Thoracic aorta (tissue), 2 donors: ENCODE measurements around the gene TBX5. TPM values are rescaled to one million over a fixed set of nuclear protein-coding genes. Genes with fewer than 3 reads are reported as not detected.
"Not testable (repeated sequence)": the region's sequence is repeated elsewhere in the genome, so short reads cannot be mapped to it uniquely, and the experiment has no call there.

Experiments used
- ATAC-seq: fragments of 150-250 bp; one replicate; pipeline ENCODE4 v1.8.0; 2017; ENCODE audit warnings: low read depth; ENCODE audit not compliant: insufficient number of reproducible peaks, low FRiP score
- DNase-seq: peaks from one replicate; pipeline ENCODE4 v3.0.0-alpha.2; 2020; ENCODE audit warnings: low spot score
- H3K27ac ChIP-seq, 2 donors: fragments of 200-600 bp; sonication (generic); 1 replicate in 1 of 2; 2 replicates in 1 of 2; pipeline ENCODE4 v1.5.1; 2016; ENCODE audit warnings: mild to moderate bottlenecking in 2 of 2, moderate library complexity in 2 of 2
- H3K27me3 ChIP-seq: fragments of 200-600 bp; sonication (generic); replicated peaks from 2 replicates; pipeline ENCODE4 v1.6.0; 2016; ENCODE audit warnings: mild to moderate bottlenecking; ENCODE audit not compliant: insufficient read depth
- H3K36me3 ChIP-seq: fragments of 200-600 bp; sonication (generic); one replicate; pipeline ENCODE4 v1.5.1; 2016
- H3K4me1 ChIP-seq, 2 donors: fragments of 200-600 bp; sonication (generic); 1 replicate in 1 of 2; 2 replicates in 1 of 2; pipeline versions ENCODE4 v1.5.1 to v1.6.0; 2016; ENCODE audit warnings: low read depth in 2 of 2, mild to moderate bottlenecking in 1 of 2; ENCODE audit not compliant: control insufficient read depth in 1 of 2
- H3K4me3 ChIP-seq: fragments of 200-600 bp; sonication (generic); 2 replicates; pipeline ENCODE4 v1.5.1; 2016; ENCODE audit warnings: mild to moderate bottlenecking
- H3K9me3 ChIP-seq: fragments of 200-600 bp; sonication (generic); 2 replicates; pipeline ENCODE4 v1.5.1; 2016
- total RNA-seq, 2 donors: library from RNA; depleted of rRNA; stranded (reverse); fragments of >200 nt; gene quantifications; one replicate each; pipeline versions ENCODE4 v1.1.0 to v1.2.3, GENCODE V29; 2016
- TF ChIP-seq, protein P1 (sequence below): fragments of 200-600 bp; sonication (generic); IDR thresholded peaks from one replicate; pipeline ENCODE4 v1.5.1; 2019; ENCODE audit warnings: antibody characterized with exemption

TBX5 gene
- total RNA-seq, 2 donors from 2014 or later = 0.21 to 1.5 TPM

DNA sequence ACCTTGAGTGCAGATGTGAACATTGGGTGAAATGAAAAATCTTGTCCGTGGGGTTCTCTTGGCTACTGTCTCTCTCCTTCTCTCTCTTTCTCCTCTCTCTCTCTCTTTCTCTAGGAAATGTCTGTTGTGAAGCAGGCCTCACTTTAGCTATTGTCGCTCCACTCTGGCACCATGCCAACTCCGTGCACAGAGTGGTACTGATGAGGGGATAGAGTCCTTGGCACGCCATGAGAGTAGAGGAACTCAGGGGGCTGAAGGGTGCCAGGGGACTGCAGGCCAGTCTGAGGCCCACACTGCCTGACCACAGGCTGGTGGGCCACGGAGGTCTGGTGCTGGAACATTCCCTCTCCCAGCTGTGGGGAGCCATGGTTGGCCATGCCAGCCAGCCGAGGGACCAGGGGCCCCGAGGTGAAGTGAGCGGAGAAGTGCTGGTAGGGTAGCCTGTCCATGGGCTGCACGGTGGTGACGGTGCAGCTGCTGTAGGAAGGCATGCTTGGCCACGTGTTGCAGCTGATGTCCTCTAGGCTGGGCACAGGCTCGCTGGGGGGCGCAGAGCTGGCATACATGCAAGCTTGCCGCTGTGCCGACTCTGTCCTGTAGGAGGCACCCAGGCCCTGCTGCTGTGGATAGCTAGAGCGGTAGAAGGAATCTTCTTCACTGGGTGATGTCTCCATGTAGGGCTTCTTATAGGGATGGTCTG is 50.4 kb downstream of the TBX5 start:
- ATAC-seq = no peak
- TF ChIP-seq, protein P1, sequence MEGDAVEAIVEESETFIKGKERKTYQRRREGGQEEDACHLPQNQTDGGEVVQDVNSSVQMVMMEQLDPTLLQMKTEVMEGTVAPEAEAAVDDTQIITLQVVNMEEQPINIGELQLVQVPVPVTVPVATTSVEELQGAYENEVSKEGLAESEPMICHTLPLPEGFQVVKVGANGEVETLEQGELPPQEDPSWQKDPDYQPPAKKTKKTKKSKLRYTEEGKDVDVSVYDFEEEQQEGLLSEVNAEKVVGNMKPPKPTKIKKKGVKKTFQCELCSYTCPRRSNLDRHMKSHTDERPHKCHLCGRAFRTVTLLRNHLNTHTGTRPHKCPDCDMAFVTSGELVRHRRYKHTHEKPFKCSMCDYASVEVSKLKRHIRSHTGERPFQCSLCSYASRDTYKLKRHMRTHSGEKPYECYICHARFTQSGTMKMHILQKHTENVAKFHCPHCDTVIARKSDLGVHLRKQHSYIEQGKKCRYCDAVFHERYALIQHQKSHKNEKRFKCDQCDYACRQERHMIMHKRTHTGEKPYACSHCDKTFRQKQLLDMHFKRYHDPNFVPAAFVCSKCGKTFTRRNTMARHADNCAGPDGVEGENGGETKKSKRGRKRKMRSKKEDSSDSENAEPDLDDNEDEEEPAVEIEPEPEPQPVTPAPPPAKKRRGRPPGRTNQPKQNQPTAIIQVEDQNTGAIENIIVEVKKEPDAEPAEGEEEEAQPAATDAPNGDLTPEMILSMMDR = no peak
- no peak overlapping the region for H3K4me3 ChIP-seq
- no peaks in the 10 kb centered on the region for H3K27me3 ChIP-seq
- H3K27ac ChIP-seq = no peak overlapping the region
- no peak for DNase-seq
- H3K9me3 ChIP-seq = no peaks in the 10 kb centered on the region
- H3K4me1 ChIP-seq = no peaks in the 10 kb centered on the region
- no peaks in the 10 kb centered on the region for H3K36me3 ChIP-seq

DNA sequence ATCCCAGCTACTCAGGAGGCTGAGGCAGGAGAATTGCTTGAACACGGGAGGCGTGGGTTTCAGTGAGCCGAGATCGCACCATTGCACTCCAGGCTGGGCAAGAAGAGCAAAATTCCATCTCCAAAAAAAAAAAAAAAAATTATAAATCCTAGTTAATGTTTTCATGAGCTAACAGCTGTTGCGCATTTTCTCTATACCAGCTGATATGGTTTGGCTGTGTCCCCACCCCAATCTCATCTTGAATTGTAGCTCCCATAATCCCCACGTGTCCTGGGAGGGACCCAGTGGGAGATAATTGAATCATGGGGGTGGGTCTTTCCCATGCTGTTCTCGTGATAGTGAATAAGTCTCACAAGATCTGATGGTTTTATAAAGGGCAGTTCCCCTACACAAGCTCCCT is 56.7 kb downstream of the TBX5 start:
- not testable (repeated sequence) for H3K27ac ChIP-seq, ATAC-seq, H3K36me3 ChIP-seq, H3K4me1 ChIP-seq, DNase-seq, H3K27me3 ChIP-seq, H3K9me3 ChIP-seq, H3K4me3 ChIP-seq

DNA sequence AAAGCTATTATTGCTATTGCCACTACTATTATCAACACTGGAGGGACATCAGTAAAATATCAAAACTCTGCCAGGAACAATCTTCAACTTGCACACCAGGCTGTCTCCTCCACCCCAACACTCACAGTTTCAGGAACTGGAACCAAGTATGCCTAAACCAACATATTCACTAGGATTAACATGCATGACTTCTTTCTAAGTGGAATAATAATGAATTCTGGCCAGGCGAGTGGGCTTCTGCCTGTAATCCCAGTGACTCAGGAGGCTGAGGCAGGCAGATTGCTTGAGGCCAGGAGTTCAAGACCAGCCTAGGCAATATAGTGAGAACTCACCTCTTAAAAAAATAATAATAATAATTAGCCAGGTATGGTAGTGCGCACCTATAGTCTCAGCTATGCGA is 58.1 kb downstream of the TBX5 start:
- Histone ChIP-seq H3K36me3 (no peaks in the 10 kb centered on the region), H3K27me3 (no peaks in the 10 kb centered on the region), H3K4me1 (no peaks in the 10 kb centered on the region), H3K27ac (no peak overlapping the region), H3K4me3 (no peak overlapping the region), H3K9me3 (no peaks in the 10 kb centered on the region)
- ATAC-seq (no peak), DNase-seq (no peak)
- TF ChIP-seq, protein P1 = no peak

DNA sequence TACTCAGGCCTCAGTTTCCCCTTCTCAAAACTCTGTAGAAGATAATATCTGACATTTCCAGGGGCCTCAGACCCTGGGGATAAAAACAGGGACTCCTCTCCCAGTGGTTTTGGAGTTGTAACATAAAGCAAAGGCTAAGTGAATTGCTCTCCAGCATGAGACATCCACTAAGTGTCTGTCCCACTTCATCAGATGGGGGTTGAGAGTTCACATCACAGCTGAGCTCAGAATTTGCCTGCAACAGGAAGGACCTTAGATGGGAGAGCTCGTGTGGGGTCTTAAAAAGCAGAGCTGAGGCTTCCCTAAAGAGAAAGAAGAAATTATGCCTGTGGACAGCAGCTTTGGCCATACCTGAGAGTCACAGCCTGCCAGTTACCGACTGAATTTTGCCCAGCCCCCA is 61.1 kb downstream of the TBX5 start:
- DNase-seq (no peak), ATAC-seq (no peak)
- Histone ChIP-seq H3K4me3 (no peak overlapping the region), H3K27me3 (no peaks in the 10 kb centered on the region), H3K36me3 (no peaks in the 10 kb centered on the region), H3K4me1 (no peaks in the 10 kb centered on the region), H3K27ac (no peak overlapping the region), H3K9me3 (no peaks in the 10 kb centered on the region)
- TF ChIP-seq, protein P1 = no peak

DNA sequence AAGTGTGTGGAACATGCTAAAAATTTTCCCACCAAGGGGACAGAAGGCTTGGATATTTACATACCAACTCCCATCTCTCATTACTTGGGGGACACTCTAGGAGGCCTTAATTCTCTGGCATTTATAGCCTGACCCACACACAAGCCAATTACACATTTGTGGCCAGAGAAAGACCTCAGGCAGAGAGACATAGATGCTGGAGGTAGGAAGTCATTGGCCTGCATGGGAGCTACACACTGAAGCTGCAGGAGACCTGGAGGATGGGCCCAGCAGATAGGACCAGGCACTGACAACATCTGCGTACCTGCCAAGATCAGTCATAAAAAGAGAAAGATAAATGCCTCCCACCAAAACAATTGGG is 61.7 kb downstream of the TBX5 start:
- Histone ChIP-seq H3K36me3 (no peaks in the 10 kb centered on the region), H3K4me3 (no peak overlapping the region), H3K27me3 (no peaks in the 10 kb centered on the region), H3K4me1 (no peaks in the 10 kb centered on the region), H3K9me3 (no peaks in the 10 kb centered on the region), H3K27ac (no peak overlapping the region)
- no peak for ATAC-seq
- no peak for DNase-seq
- TF ChIP-seq, protein P1 = no peak
